ENCODE data around the gene CNN3. TPM values are rescaled to one million over a fixed set of nuclear protein-coding genes. Genes with fewer than 3 reads are reported as not detected.

Gene CNN3
- polyA plus RNA-seq, 1 of the 3 experiments (the other 2 are of a cell fraction), result 204 TPM

GRCh38 chr1:94954263-94955220 lies 27.6 kb upstream of the CNN3 start:
- Histone ChIP-seq H3K9me2 (no peaks in the 10 kb centered on the region), H3K9ac (no peak overlapping the region), H2AFZ (ENCODE audit: low read depth) (no peak overlapping the region), H3K79me2 (ENCODE audit: insufficient read depth) (no peaks in the 10 kb centered on the region), H4K20me1 (ENCODE audit: insufficient read depth) (no peaks in the 10 kb centered on the region), H3K4me1 (ENCODE audit: control insufficient read depth in 1 of 2, insufficient read depth in 2 of 2, low read depth in 1 of 2, low read length in 1 of 2) (peaks cover 0 to 32% of the 10 kb centered on the region in 2 experiments; a peak in 2 of 4 replicates), H3K36me3 (replicated peaks in 1 of 2; ENCODE audit: control insufficient read depth in 1 of 2, insufficient read depth in 2 of 2, low read length in 1 of 2) (no peaks in the 10 kb centered on the region), H3K27ac (ENCODE audit: low read depth in 2 of 2, low read length in 1 of 2) (peak overlapping the region in 1 of 2 experiments; percentile 82; a peak in 2 of 4 replicates), H3K9me3 (no peaks in the 10 kb centered on the region), H3K4me3 (ENCODE audit: low read depth in 2 of 2, low read length in 1 of 2) (no peak overlapping the region), H3K4me2 (no peak overlapping the region), H3K27me3 (ENCODE audit: insufficient read depth) (no peaks in the 10 kb centered on the region), H3F3A (replicated peaks; ENCODE audit: insufficient read depth) (peaks cover 4% of the 10 kb centered on the region)
- DNase-seq, result no peak
- ChIA-PET POLR2A (no interaction called here), CTCF (interaction anchor here (0.6 to 1.6 kb wide), 5 partner anchors 16 to 149 kb away, joined by 3 to 4 read pairs (median 3); no protein-coding TSS in a partner anchor)
- TF ChIP-seq CHD2 (IDR thresholded peaks at IDR 0.05; ENCODE audit: low read length, partially characterized antibody), result no peak
- TF ChIP-seq TAF1 (IDR thresholded peaks at IDR 0.05; ENCODE audit: borderline replicate concordance, low read depth, low read length), result no peak
- TF ChIP-seq MXI1 (IDR thresholded peaks at IDR 0.05; ENCODE audit: low read depth, low read length), result no peak
- no peak for TF ChIP-seq IRF3 (IDR thresholded peaks at IDR 0.05; ENCODE audit: low read depth, low read length)
- no peak for TF ChIP-seq SIN3A (IDR thresholded peaks at IDR 0.05; ENCODE audit: borderline replicate concordance, low read depth, low read length)
- TF ChIP-seq EZH2phosphoT487 (IDR thresholded peaks at IDR 0.05; ENCODE audit: borderline replicate concordance, low read depth), result no peak
- TF ChIP-seq CTCF (IDR thresholded peaks at IDR 0.05), result no peak
- no peak for TF ChIP-seq USF1 (IDR thresholded peaks at IDR 0.05; ENCODE audit: borderline replicate concordance, low read depth)
- TF ChIP-seq GATA2 (CRISPR knock-in tag; IDR thresholded peaks at IDR 0.05), result no peak
- no peak for TF ChIP-seq RXRA (IDR thresholded peaks at IDR 0.05; ENCODE audit: borderline replicate concordance, low read depth)
- no peak for TF ChIP-seq NFIC (IDR thresholded peaks at IDR 0.05; ENCODE audit: borderline replicate concordance)
- no peak for TF ChIP-seq MEF2A (IDR thresholded peaks at IDR 0.05; ENCODE audit: borderline replicate concordance, low read depth)
- no peak for TF ChIP-seq TEAD4 (IDR thresholded peaks at IDR 0.05; ENCODE audit: borderline replicate concordance, insufficient read depth)
- TF ChIP-seq RFX5 (IDR thresholded peaks at IDR 0.05; ENCODE audit: low read length), result no peak
- no peak for TF ChIP-seq RAD21 (IDR thresholded peaks at IDR 0.05; ENCODE audit: low read length)
- TF ChIP-seq NRF1 (IDR thresholded peaks at IDR 0.05; ENCODE audit: low read depth, low read length), result no peak
- no peak for TF ChIP-seq SMC3 (IDR thresholded peaks at IDR 0.05; ENCODE audit: low read depth, low read length)
- TF ChIP-seq PBX3 (IDR thresholded peaks at IDR 0.05), result no peak
- no peak for TF ChIP-seq ZBTB33 (IDR thresholded peaks at IDR 0.05; ENCODE audit: borderline replicate concordance, low read depth)
- TF ChIP-seq TCF12 (IDR thresholded peaks at IDR 0.05), result no peak
- WGBS (ENCODE audit: low lambda C conversion rate), result 87% methylated on average over 9 of the region's 9 CpGs
